Keratinocyte (primary cell): ENCODE results near the gene ZNF804A. TPM values are rescaled to one million over a fixed set of nuclear protein-coding genes. Genes with fewer than 3 reads are reported as not detected.

Experiments
- DNase-seq: peaks from one replicate; pipeline ENCODE4 v3.0.0-alpha.2; 2011; ENCODE audit warnings: low read depth, missing footprints, low spot score
- FAIRE-seq: peaks from 2 replicates; lab custom pipeline; 2011; peaks lifted over from hg19 to GRCh38; lab: Jason Lieb, UNC
- H2AFZ ChIP-seq: 2 replicates; pipeline ENCODE4 v1.6.0; 2012; ENCODE audit warnings: low read length, control low read depth, inconsistent platforms; ENCODE audit not compliant: control insufficient read depth
- H3K27ac ChIP-seq: 2 replicates; pipeline ENCODE4 v1.5.1; 2011; ENCODE audit warnings: low read length; ENCODE audit not compliant: control insufficient read depth, insufficient read depth
- H3K27me3 ChIP-seq: 3 replicates; pipeline ENCODE4 v1.6.0; 2011; ENCODE audit warnings: low read length; ENCODE audit not compliant: control insufficient read depth, insufficient read depth; ENCODE audit errors: extremely low read depth
- H3K36me3 ChIP-seq, 2 experiments: 2 replicates in 1 of 2; 3 replicates in 1 of 2; pipeline ENCODE4 v1.5.1; 2011; ENCODE audit warnings: low read length in 2 of 2, mild to moderate bottlenecking in 1 of 2; ENCODE audit not compliant: control insufficient read depth in 2 of 2, insufficient read depth in 2 of 2; ENCODE audit errors: extremely low read depth in 1 of 2
- H3K4me1 ChIP-seq: 3 replicates; pipeline ENCODE4 v1.5.1; 2011; ENCODE audit warnings: low read length; ENCODE audit not compliant: control insufficient read depth, insufficient read depth; ENCODE audit errors: extremely low read depth
- H3K4me2 ChIP-seq: 3 replicates; pipeline ENCODE4 v1.6.0; 2011; ENCODE audit warnings: low read depth, low read length; ENCODE audit not compliant: control insufficient read depth, insufficient read depth; ENCODE audit errors: extremely low read depth
- H3K4me3 ChIP-seq, 3 experiments: fragments of 200-600 bp in 1 of 3; sonication (generic) in 1 of 3; 2 replicates in 2 of 3; 3 replicates in 1 of 3; pipeline ENCODE4 v1.5.1; 2011 to 2016; ENCODE audit warnings: low read length in 3 of 3, mild to moderate bottlenecking in 3 of 3, control low read depth in 2 of 3, inconsistent platforms in 1 of 3, low read depth in 1 of 3, mixed read lengths in 1 of 3, mixed run types in 1 of 3, moderate library complexity in 1 of 3; ENCODE audit not compliant: control insufficient read depth in 2 of 3, insufficient read depth in 2 of 3; ENCODE audit errors: extremely low read depth in 1 of 3
- H3K79me2 ChIP-seq: 2 replicates; pipeline ENCODE4 v1.6.0; 2012; ENCODE audit warnings: low read length; ENCODE audit not compliant: control insufficient read depth, insufficient read depth
- H3K9ac ChIP-seq: 3 replicates; pipeline ENCODE4 v1.6.0; 2011; ENCODE audit warnings: low read length; ENCODE audit not compliant: control insufficient read depth, insufficient read depth; ENCODE audit errors: extremely low read depth
- H3K9me1 ChIP-seq: 3 replicates; pipeline ENCODE4 v1.6.0; 2011; ENCODE audit warnings: low read length; ENCODE audit not compliant: control insufficient read depth, insufficient read depth; ENCODE audit errors: extremely low read depth
- H3K9me3 ChIP-seq: 2 replicates; pipeline ENCODE4 v1.5.1; 2012; ENCODE audit warnings: low read depth, low read length; ENCODE audit not compliant: control insufficient read depth
- H4K20me1 ChIP-seq: 3 replicates; pipeline ENCODE4 v1.6.0; 2011; ENCODE audit warnings: low read length; ENCODE audit not compliant: control insufficient read depth, insufficient read depth; ENCODE audit errors: extremely low read depth
- EZH2 ChIP-seq: IDR thresholded peaks from one replicate; pipeline ENCODE4 v1.6.1; 2012; ENCODE audit warnings: inconsistent platforms, mild to moderate bottlenecking, low read length, moderate library complexity
- dilution Hi-C: fragments of 300-500 bp; cut with MboI; formaldehyde crosslinking; loops from one replicate; pipeline ENCODE4 v1.7.0; 2020; ENCODE audit warnings: low sequenced_read_pairs; ENCODE audit not compliant: extremely low pct_ligation_motif_present
- polyA plus RNA-seq, 5 experiments: library from polyadenylated mRNA; depleted of rRNA in 3 of 5; stranded (reverse) in 3 of 5; stranded (forward) in 1 of 5; unstranded in 1 of 5; fragments of >200 nt; gene quantifications; 1 replicate in 1 of 5; 2 replicates in 3 of 5; 3 replicates in 1 of 5; pipeline versions ENCODE4 v1.2.1 to v1.2.3, GENCODE V29; 2011 to 2012; ENCODE audit warnings: missing spikeins in 2 of 5, low read depth in 1 of 5, low replicate concordance in 1 of 5
- TF ChIP-seq, protein P1 (sequence below), 3 experiments: IDR thresholded peaks in 1 of 3; conservative IDR thresholded peaks in 1 of 3; optimal IDR thresholded peaks in 1 of 3; 2 replicates in 2 of 3; 3 replicates in 1 of 3; pipeline versions ENCODE3 to v1.5.1; 2011; ENCODE audit warnings: low read length in 3 of 3, mild to moderate bottlenecking in 3 of 3, moderate library complexity in 2 of 3, control low read depth in 1 of 3, inconsistent platforms in 1 of 3; ENCODE audit not compliant: insufficient read depth in 2 of 3; ENCODE audit errors: extremely low read depth in 1 of 3

The ZNF804A gene
- polyA plus RNA-seq, 1 donor (not counting 4 experiments of a cell fraction or from before 2014, with no cell fraction given) = 0.08 TPM

GRCh38 chr2:184769686-184770085, 171.4 kb downstream of the ZNF804A start:
- FAIRE-seq = no peak
- DNase-seq = no peak
- no peak overlapping the region for H3K9ac ChIP-seq
- no peaks in the 10 kb centered on the region for H4K20me1 ChIP-seq
- TF ChIP-seq EZH2 = no peak
- TF ChIP-seq, protein P1, sequence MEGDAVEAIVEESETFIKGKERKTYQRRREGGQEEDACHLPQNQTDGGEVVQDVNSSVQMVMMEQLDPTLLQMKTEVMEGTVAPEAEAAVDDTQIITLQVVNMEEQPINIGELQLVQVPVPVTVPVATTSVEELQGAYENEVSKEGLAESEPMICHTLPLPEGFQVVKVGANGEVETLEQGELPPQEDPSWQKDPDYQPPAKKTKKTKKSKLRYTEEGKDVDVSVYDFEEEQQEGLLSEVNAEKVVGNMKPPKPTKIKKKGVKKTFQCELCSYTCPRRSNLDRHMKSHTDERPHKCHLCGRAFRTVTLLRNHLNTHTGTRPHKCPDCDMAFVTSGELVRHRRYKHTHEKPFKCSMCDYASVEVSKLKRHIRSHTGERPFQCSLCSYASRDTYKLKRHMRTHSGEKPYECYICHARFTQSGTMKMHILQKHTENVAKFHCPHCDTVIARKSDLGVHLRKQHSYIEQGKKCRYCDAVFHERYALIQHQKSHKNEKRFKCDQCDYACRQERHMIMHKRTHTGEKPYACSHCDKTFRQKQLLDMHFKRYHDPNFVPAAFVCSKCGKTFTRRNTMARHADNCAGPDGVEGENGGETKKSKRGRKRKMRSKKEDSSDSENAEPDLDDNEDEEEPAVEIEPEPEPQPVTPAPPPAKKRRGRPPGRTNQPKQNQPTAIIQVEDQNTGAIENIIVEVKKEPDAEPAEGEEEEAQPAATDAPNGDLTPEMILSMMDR (optimal IDR thresholded peaks at IDR 0.05 in 1 of 3, IDR thresholded peaks at IDR 0.05 in 1 of 3, conservative IDR thresholded peaks at IDR 0.05 in 1 of 3; ENCODE audit: extremely low read depth in 1 of 3, insufficient read depth in 2 of 3, low read length in 3 of 3) = no peak
- no peak overlapping the region for H3K4me3 ChIP-seq
- H3K9me1 ChIP-seq = no peaks in the 10 kb centered on the region
- no peak overlapping the region for H3K4me2 ChIP-seq
- H3K27ac ChIP-seq = no peak overlapping the region
- dilution Hi-C loops = no loop called here
- H3K4me1 ChIP-seq = no peaks in the 10 kb centered on the region
- no peaks in the 10 kb centered on the region for H3K79me2 ChIP-seq
- H3K36me3 ChIP-seq = no peaks in the 10 kb centered on the region
- no peaks in the 10 kb centered on the region for H3K27me3 ChIP-seq
- no peaks in the 10 kb centered on the region for H3K9me3 ChIP-seq
- H2AFZ ChIP-seq = no peak overlapping the region

DNA sequence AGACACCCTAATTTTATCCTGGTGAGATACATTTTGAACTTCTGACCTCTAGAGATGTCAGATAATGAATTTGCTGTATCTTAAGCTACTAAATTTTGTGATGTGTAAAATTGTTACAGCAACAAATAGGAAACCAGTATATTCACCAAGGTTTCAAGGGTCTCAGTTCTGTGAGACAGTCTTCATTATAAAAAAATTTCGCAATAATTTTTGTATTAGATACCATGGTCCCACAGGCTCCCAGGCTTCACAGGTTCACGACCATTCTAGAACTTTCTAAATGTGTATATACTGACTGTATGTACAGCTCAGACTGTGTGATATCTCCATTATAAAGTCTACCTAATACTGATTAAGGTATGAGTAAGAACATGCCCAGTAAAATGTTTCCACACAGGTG, 181.4 kb downstream of the ZNF804A start:
- no peaks in the 10 kb centered on the region for H3K4me1 ChIP-seq
- no peak overlapping the region for H3K4me3 ChIP-seq
- no peaks in the 10 kb centered on the region for H3K9me3 ChIP-seq
- H3K9me1 ChIP-seq = no peaks in the 10 kb centered on the region
- H3K36me3 ChIP-seq = no peaks in the 10 kb centered on the region
- DNase-seq (no peak), FAIRE-seq (no peak)
- no peaks in the 10 kb centered on the region for H3K79me2 ChIP-seq
- H3K9ac ChIP-seq = no peak overlapping the region
- no peaks in the 10 kb centered on the region for H3K27me3 ChIP-seq
- TF ChIP-seq, protein P1 (optimal IDR thresholded peaks at IDR 0.05 in 1 of 3, IDR thresholded peaks at IDR 0.05 in 1 of 3, conservative IDR thresholded peaks at IDR 0.05 in 1 of 3; ENCODE audit: extremely low read depth in 1 of 3, insufficient read depth in 2 of 3, low read length in 3 of 3) = no peak
- no peak for TF ChIP-seq EZH2
- no peaks in the 10 kb centered on the region for H4K20me1 ChIP-seq
- H3K27ac ChIP-seq = no peak overlapping the region
- no peak overlapping the region for H3K4me2 ChIP-seq
- dilution Hi-C loops = no loop called here
- H2AFZ ChIP-seq = no peak overlapping the region
